ENCODE measurements around the gene ITGB2.

ITGB2 gene

DNA sequence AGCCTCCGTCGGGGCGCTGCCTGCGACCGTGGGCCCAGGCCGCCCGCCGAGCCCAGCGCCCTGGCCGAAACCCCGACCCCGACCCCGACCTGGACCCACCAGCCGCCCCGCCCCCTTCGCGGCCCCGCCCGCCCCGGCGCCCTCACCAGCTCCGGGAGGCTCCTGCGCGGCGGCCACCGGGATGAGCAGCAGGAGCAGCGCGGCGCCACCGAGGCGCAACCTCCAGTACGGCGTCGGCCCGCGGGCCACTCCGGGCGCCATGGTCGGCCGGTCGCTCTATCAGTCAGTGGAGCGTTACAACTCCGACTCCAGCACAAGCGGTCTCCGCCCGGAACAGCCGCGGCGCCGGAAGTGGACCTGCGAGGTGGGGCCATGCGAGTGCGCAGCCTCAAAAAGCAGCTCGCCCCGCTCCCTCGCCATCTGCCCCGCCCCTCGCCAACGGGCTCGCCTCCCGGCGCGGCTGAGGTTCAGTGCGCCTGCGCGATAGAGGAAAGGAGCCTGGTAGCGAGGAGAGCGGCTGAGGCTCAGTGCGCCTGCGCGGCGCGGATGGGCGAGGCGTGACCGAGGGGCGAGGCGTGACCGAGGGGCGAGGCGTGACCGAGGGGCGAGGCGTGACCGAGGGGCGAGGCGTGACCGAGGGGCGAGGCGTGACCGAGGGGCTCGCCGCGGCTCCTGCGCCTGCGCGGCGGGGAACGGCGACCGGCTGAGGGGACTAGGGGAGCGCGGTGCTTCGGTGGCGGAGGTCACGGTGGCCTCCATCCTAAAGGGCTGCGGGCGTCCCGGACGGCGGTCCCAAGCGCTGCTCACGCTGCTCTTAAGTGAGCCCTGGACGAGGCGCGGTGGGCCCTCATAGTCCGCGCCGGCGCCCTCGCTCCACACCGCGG, 47.1 kb downstream of the ITGB2 start, which contains the start of gene PTTG1IP:
Gene PTTG1IP (minus strand): TSS at position 335 of the 884 bp plus-strand sequence. CDS start 74 bp downstream, at position 261.
- DNase-seq = peak; percentile 98 to 99 (median 99)
- Histone ChIP-seq H3K27me3 (replicated peaks; ENCODE audit: control insufficient read depth, insufficient read depth, low read length, poor library complexity, severe bottlenecking) (no peaks in the 10 kb centered on the region), H3K4me1 (ENCODE audit: control insufficient read depth, insufficient read depth, low read length, poor library complexity, severe bottlenecking) (peaks cover 42% of the 10 kb centered on the region), H3K9me3 (ENCODE audit: control insufficient read depth, low read length) (no peaks in the 10 kb centered on the region), H3K27ac (ENCODE audit: insufficient read depth, low read length, poor library complexity, severe bottlenecking) (peak within 1 kb of the TSS; percentile 73), H3K36me3 (ENCODE audit: control insufficient read depth, insufficient read depth, low read length) (no peaks in the 10 kb centered on the region), H3K4me3 (ENCODE audit: insufficient read depth, low read depth, low read length, poor library complexity, severe bottlenecking) (peak within 1 kb of the TSS; percentile 85)

DNA sequence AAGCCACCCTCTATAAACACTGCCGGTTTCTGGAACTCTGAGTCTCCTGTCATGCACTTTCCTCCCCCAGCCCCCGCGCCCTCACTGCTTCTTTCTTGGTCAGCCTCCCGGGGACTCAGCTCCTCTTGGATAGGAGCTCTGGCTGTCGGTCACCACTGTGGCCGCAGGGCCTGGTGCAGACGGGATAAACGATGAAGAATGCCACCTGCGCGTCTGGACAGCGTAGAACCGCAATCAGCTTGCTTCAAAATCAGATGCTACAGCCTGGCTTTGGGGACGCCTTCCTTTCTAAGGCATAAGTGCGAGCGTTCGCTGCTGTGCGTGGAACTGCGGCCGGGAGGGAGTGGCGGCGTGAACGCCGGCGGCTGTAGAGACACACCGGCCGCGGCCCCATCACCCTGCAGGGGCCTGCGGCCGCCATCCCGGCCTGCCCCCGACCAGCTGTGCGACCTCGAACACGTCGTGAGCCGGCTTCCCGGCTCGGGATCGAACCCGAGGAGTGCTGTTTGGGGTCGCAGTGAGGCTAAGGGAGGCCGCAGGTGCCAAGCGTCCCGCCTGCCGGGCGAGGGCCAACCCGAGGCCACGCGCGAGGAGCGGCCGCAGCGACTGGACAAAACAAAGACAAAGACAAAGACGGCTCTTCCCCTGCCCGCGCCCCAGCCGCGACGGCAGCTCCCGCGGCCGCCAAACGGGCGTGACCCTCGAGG, 47.9 kb downstream of the ITGB2 start:
- Histone ChIP-seq H3K9me3 (ENCODE audit: control insufficient read depth, low read length) (no peaks in the 10 kb centered on the region), H3K4me3 (ENCODE audit: insufficient read depth, low read depth, low read length, poor library complexity, severe bottlenecking) (peak overlapping the region; percentile 85), H3K36me3 (ENCODE audit: control insufficient read depth, insufficient read depth, low read length) (no peaks in the 10 kb centered on the region), H3K4me1 (ENCODE audit: control insufficient read depth, insufficient read depth, low read length, poor library complexity, severe bottlenecking) (peaks cover 50% of the 10 kb centered on the region), H3K27me3 (replicated peaks; ENCODE audit: control insufficient read depth, insufficient read depth, low read length, poor library complexity, severe bottlenecking) (no peaks in the 10 kb centered on the region), H3K27ac (ENCODE audit: insufficient read depth, low read length, poor library complexity, severe bottlenecking) (peak overlapping the region; percentile 73)
- DNase-seq = no peak

DNA sequence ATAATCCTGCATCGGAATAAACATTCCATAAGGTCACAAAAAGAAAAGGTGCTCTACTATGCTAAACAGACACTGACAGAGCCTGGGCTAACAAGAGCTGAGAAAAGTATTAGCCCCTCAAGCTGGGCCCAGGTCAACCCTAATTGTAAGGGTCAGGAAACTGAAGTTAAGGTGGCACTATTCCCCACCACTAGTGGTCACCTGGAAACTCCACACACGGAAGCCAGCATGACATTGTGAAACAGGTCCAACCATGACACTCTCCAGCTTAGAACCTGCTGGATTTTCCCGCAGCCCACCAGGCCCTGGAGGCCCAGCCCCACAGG, 48.4 kb downstream of the ITGB2 start:
- no peak for DNase-seq
- H3K27ac ChIP-seq (ENCODE audit: insufficient read depth, low read length, poor library complexity, severe bottlenecking) = peak overlapping the region; percentile 73
- H3K27me3 ChIP-seq (replicated peaks; ENCODE audit: control insufficient read depth, insufficient read depth, low read length, poor library complexity, severe bottlenecking) = no peaks in the 10 kb centered on the region
- no peaks in the 10 kb centered on the region for H3K36me3 ChIP-seq (ENCODE audit: control insufficient read depth, insufficient read depth, low read length)
- peaks cover 55% of the 10 kb centered on the region for H3K4me1 ChIP-seq (ENCODE audit: control insufficient read depth, insufficient read depth, low read length, poor library complexity, severe bottlenecking)
- H3K9me3 ChIP-seq (ENCODE audit: control insufficient read depth, low read length) = no peaks in the 10 kb centered on the region
- peak overlapping the region; percentile 85 for H3K4me3 ChIP-seq (ENCODE audit: insufficient read depth, low read depth, low read length, poor library complexity, severe bottlenecking)

DNA sequence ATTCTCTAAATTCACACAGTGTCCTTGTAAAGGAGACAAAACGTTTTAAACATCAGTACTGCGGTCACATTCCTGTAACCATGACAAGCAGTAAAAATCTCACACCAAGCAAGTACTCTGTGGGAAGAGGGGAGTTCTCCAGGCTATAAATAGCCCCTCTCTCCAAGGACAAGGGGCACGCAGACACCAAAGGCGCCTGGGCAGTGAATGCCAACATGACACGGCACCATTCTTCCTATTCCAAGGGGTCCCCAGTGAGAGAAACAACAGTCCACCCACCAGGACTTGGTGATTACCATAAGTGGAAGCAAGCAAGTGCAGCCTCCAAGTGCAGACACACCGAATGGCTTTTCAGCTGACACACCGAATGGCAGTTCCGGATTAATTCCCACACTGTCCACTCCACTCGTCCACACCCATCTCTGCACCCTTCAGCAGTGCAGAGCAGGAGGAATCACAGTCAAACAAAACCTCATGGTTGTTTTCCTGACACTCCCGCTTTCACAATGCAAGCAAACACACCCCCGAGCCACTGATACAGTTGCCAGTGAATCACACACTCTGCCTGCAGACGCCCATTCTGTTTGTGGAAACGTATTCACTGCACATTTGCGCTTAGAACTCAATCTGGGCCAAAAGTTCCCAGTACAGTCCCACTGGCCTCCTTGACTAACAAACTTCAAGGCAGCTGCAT, 49.0 kb downstream of the ITGB2 start:
- Histone ChIP-seq H3K36me3 (ENCODE audit: control insufficient read depth, insufficient read depth, low read length) (no peaks in the 10 kb centered on the region), H3K4me1 (ENCODE audit: control insufficient read depth, insufficient read depth, low read length, poor library complexity, severe bottlenecking) (peaks cover 61% of the 10 kb centered on the region), H3K9me3 (ENCODE audit: control insufficient read depth, low read length) (no peaks in the 10 kb centered on the region), H3K27me3 (replicated peaks; ENCODE audit: control insufficient read depth, insufficient read depth, low read length, poor library complexity, severe bottlenecking) (no peaks in the 10 kb centered on the region), H3K4me3 (ENCODE audit: insufficient read depth, low read depth, low read length, poor library complexity, severe bottlenecking) (peak overlapping the region; percentile 85), H3K27ac (ENCODE audit: insufficient read depth, low read length, poor library complexity, severe bottlenecking) (peak overlapping the region; percentile 73)
- no peak for DNase-seq

DNA sequence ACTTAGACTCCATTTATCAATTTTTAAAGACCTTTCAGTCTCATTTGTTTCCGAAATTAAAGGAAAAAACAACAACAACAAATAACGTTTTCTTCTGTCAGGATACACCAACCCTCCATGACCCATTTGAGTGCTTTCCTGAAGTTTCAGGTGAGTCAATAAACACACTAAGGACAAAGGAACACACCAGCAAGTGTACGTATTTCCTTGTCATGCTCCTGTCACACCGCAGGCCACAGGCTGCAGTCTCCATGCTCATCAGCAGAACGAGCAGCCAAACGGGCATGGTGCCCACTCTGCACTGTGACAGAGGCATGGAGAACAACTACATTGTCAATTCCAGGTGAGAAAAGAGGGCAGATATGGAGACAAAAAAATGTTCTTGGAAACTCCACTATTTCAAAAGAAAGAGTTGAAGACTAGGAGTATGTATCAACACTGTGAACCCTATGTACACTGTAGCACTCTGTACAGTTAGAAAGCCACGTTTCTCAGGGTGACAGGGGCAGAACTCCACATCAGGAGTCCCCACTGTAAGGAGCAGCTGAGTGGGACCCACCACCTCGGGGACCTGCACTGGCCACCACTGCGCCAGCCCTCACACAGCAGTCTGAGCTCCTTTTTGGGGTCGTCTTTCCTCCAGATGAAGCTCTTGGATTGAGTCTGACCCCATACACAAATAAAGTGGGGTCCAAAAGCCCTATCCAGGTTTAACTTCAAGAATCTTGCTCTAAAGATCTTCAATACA, 49.8 kb downstream of the ITGB2 start:
- Histone ChIP-seq H3K27ac (ENCODE audit: insufficient read depth, low read length, poor library complexity, severe bottlenecking) (peak overlapping the region; percentile 64), H3K36me3 (ENCODE audit: control insufficient read depth, insufficient read depth, low read length) (no peaks in the 10 kb centered on the region), H3K4me1 (ENCODE audit: control insufficient read depth, insufficient read depth, low read length, poor library complexity, severe bottlenecking) (peaks cover 68% of the 10 kb centered on the region), H3K27me3 (replicated peaks; ENCODE audit: control insufficient read depth, insufficient read depth, low read length, poor library complexity, severe bottlenecking) (no peaks in the 10 kb centered on the region), H3K9me3 (ENCODE audit: control insufficient read depth, low read length) (no peaks in the 10 kb centered on the region), H3K4me3 (ENCODE audit: insufficient read depth, low read depth, low read length, poor library complexity, severe bottlenecking) (peak overlapping the region; percentile 85)
- DNase-seq = peak in 2 of 3 donors; percentile 34 to 47

DNA sequence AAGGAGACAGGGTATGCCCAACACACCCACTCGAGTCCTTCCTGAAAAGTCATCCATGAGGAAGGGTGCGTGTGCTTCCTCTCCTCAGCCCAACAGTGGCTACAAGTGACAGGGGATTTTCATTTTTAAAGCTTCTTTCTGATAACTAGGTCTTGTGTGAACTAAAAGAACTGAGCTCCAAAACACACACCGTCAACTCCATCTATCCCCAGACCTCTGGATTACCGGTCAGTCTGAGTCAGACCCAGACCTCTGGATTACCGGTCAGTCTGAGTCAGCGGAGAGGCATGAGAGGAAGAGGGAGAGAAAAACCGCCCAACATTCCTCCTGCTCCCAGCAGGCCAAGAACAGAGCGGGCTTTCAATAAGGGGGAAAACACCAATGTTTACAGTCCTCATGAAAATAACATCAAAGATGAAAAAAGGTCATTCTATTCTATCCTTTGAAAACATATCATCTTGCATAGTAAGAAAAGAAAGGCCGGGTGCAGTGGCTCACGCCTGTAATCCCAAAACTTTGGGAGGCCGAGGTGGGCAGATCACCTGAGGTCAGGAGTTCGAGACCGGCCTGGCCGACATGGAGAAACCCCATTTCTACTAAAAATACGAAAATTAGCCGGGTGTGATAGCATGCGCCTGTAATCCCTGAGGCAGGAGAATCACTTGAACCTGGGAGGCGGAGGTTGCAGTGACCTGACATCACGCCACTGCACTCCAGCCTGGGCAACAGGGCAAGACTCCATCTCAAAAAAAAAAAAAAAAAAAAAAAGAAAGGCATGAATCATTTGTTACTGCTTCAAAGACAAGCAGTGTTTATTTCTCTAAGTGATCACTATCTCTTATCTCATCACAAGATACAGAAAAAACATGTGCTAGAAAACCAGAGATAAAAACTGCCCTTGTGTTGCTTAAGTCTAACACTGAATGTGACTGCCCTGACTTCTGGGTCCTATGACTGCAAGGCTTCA, 50.6 kb downstream of the ITGB2 start:
- H3K27me3 ChIP-seq (replicated peaks; ENCODE audit: control insufficient read depth, insufficient read depth, low read length, poor library complexity, severe bottlenecking) = no peaks in the 10 kb centered on the region
- no peak for DNase-seq
- no peak overlapping the region for H3K4me3 ChIP-seq (ENCODE audit: insufficient read depth, low read depth, low read length, poor library complexity, severe bottlenecking)
- H3K27ac ChIP-seq (ENCODE audit: insufficient read depth, low read length, poor library complexity, severe bottlenecking) = peak overlapping the region; percentile 64
- H3K36me3 ChIP-seq (ENCODE audit: control insufficient read depth, insufficient read depth, low read length) = peaks cover 6% of the 10 kb centered on the region
- no peaks in the 10 kb centered on the region for H3K9me3 ChIP-seq (ENCODE audit: control insufficient read depth, low read length)
- peaks cover 74% of the 10 kb centered on the region for H3K4me1 ChIP-seq (ENCODE audit: control insufficient read depth, insufficient read depth, low read length, poor library complexity, severe bottlenecking)

DNA sequence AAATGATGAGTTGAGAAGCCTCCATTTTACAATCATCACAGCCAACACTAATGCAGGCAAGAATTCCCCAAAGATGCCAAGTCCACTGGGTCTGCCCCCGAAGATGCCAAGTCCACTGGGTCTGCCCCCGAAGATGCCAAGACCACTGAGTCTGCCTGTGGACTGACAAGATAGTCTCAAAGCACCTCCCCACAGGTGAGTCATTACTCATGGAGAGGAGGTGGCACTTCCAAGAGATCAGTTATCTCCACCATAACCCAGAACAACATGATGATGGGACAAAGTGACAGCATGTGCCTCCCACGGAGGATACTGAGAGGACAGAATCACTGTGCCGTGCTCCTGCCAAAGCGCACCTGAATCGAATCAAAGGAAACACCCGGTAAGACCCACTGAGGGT, 52.0 kb downstream of the ITGB2 start:
- no peaks in the 10 kb centered on the region for H3K27me3 ChIP-seq (replicated peaks; ENCODE audit: control insufficient read depth, insufficient read depth, low read length, poor library complexity, severe bottlenecking)
- H3K4me3 ChIP-seq (ENCODE audit: insufficient read depth, low read depth, low read length, poor library complexity, severe bottlenecking) = peak overlapping the region; percentile 1
- DNase-seq = no peak
- H3K9me3 ChIP-seq (ENCODE audit: control insufficient read depth, low read length) = no peaks in the 10 kb centered on the region
- peak overlapping the region; percentile 64 for H3K27ac ChIP-seq (ENCODE audit: insufficient read depth, low read length, poor library complexity, severe bottlenecking)
- H3K4me1 ChIP-seq (ENCODE audit: control insufficient read depth, insufficient read depth, low read length, poor library complexity, severe bottlenecking) = peaks cover 73% of the 10 kb centered on the region
- H3K36me3 ChIP-seq (ENCODE audit: control insufficient read depth, insufficient read depth, low read length) = peaks cover 13% of the 10 kb centered on the region

DNA sequence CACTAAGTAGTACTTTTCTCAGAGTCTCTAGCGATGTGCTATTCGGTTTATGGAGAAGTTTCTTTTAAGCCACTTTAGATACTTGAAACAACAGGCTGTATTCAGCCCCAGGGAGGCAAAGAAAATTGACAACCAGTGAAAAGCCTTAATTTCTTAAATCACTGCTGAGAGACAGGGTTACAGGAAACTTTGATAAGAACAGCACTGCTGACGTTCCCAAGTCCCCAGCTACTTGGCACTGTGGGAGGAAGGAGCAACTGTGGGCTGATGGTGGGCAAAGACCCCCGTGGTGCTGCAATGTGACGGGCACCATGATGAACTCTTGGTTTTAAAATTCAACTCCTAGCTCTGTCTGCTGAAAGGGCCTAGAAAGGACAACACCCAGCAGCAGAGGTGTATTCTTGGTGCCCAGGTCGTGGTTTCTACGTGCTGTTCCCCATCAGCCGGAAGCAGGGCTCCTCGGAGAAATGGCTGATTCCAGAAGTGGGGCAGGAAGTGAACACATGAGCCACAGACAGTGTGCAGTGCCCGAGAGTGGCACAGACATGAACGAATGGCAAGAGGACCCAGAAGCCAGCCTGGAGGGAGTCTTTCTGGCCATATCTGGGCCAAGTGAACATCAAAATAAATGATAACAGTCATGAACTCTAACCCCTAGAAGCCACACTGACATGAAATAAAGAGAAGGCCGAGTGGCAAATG, 52.5 kb downstream of the ITGB2 start:
- peak; percentile 52 to 59 (median 56) for DNase-seq

More for the DNA sequence above, 52.5 kb downstream of the ITGB2 start:
- peaks cover 73% of the 10 kb centered on the region for H3K4me1 ChIP-seq (ENCODE audit: control insufficient read depth, insufficient read depth, low read length, poor library complexity, severe bottlenecking)
- peak overlapping the region; percentile 1 for H3K4me3 ChIP-seq (ENCODE audit: insufficient read depth, low read depth, low read length, poor library complexity, severe bottlenecking)
- no peaks in the 10 kb centered on the region for H3K27me3 ChIP-seq (replicated peaks; ENCODE audit: control insufficient read depth, insufficient read depth, low read length, poor library complexity, severe bottlenecking)
- no peaks in the 10 kb centered on the region for H3K9me3 ChIP-seq (ENCODE audit: control insufficient read depth, low read length)
- H3K36me3 ChIP-seq (ENCODE audit: control insufficient read depth, insufficient read depth, low read length) = peaks cover 19% of the 10 kb centered on the region
- H3K27ac ChIP-seq (ENCODE audit: insufficient read depth, low read length, poor library complexity, severe bottlenecking) = peak overlapping the region; percentile 64
